ENCODE results near the gene B4GALNT1.

The B4GALNT1 gene

DNA sequence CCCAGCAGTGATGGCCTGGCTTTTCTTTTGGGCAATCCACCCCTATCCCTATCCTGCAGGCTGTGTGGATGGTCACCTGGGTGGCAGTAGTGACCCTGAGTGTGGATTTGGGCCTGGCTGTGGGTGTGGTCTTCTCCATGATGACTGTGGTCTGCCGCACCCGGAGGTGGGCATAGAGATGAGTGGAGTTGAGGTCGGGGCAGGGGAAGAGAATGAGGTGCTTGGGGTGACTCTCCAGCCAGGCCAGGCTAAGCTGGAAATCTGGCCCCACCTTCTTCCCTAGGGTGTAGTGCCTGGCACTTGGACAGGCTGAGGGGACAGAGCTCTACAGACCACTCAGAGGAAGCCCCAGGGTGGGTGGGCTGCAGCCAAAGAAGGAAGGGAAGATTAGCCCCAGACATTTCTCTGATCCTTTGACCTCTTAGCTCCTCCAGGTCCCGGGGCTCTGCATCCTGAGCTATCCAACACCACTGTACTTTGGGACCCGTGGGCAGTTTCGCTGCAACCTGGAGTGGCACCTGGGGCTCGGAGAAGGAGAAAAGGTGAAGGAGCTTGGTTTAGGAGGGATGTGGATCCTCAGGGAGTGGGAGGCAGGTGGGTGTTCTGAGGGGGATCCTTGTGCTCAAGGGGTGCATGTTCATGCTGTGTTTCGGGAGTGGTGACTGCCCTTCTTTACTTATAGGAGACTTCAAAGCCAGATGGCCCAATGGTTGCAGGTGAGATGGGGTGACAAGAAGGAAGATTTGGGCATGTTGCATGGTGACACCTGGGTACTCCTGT, 8.4 kb downstream of the B4GALNT1 start:
- H3K4me3 ChIP-seq (ENCODE audit: low read depth in 1 of 2, low read length in 2 of 2) = no peak overlapping the region
- no peak overlapping the region for H3K9ac ChIP-seq (ENCODE audit: low read length)
- peaks cover 15% of the 10 kb centered on the region for H3K4me1 ChIP-seq (ENCODE audit: insufficient read depth, low read length)
- peaks cover 22% of the 10 kb centered on the region for H3K36me3 ChIP-seq (ENCODE audit: insufficient read depth, low read length)
- H3K27me3 ChIP-seq (ENCODE audit: control insufficient read depth in 1 of 2, insufficient read depth in 2 of 2, low read length in 2 of 2) = peaks cover 11 to 49% of the 10 kb centered on the region in 2 donors
- H3K9me3 ChIP-seq (ENCODE audit: low read length) = no peaks in the 10 kb centered on the region
- H3K27ac ChIP-seq (ENCODE audit: low read depth, low read length) = no peak overlapping the region

DNA sequence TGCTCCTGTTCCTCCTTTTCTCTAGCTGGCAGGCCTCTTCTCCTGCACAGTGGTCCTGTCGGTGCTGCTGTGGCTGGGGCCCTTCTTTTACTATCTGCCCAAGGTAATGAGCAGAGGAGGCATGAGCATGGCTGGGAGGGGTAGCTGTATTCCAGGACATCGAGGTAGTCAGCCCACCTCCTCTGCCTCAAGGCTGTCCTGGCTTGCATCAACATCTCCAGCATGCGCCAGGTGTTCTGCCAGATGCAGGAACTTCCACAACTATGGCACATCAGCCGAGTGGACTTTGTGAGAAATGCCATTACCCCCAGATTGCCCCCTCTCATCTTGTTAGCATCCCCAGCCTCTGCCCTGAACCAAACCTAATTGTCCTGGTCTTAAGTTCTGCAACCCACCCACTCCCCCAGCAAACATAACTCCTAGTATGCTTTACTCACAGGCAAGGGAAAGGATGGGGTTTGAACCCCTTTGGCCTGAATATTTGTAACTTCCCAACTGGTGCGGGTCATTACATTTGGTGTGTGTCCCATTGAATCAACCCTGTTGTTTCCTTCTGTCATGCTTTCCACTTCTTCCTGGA, 9.1 kb downstream of the B4GALNT1 start:
- no peak overlapping the region for H3K4me3 ChIP-seq (ENCODE audit: low read depth in 1 of 2, low read length in 2 of 2)
- peaks cover 22% of the 10 kb centered on the region for H3K36me3 ChIP-seq (ENCODE audit: insufficient read depth, low read length)
- no peak overlapping the region for H3K27ac ChIP-seq (ENCODE audit: low read depth, low read length)
- H3K27me3 ChIP-seq (ENCODE audit: control insufficient read depth in 1 of 2, insufficient read depth in 2 of 2, low read length in 2 of 2) = peaks cover 11 to 48% of the 10 kb centered on the region in 2 donors
- H3K4me1 ChIP-seq (ENCODE audit: insufficient read depth, low read length) = peaks cover 15% of the 10 kb centered on the region
- H3K9me3 ChIP-seq (ENCODE audit: low read length) = no peaks in the 10 kb centered on the region
- H3K9ac ChIP-seq (ENCODE audit: low read length) = no peak overlapping the region

- no peak overlapping the region for H3K27ac ChIP-seq (ENCODE audit: low read depth, low read length)
- H3K36me3 ChIP-seq (ENCODE audit: insufficient read depth, low read length) = peaks cover 22% of the 10 kb centered on the region
- H3K9ac ChIP-seq (ENCODE audit: low read length) = no peak overlapping the region
- H3K4me1 ChIP-seq (ENCODE audit: insufficient read depth, low read length) = peaks cover 15% of the 10 kb centered on the region
- H3K9me3 ChIP-seq (ENCODE audit: low read length) = no peaks in the 10 kb centered on the region
- no peak overlapping the region for H3K4me3 ChIP-seq (ENCODE audit: low read depth in 1 of 2, low read length in 2 of 2)
- peaks cover 11 to 42% of the 10 kb centered on the region in 2 donors for H3K27me3 ChIP-seq (ENCODE audit: control insufficient read depth in 1 of 2, insufficient read depth in 2 of 2, low read length in 2 of 2)
These were observed 9.6 kb downstream of the B4GALNT1 start for GRCh38 chr12:57623385-57623784.

- Histone ChIP-seq H3K27ac (ENCODE audit: low read depth, low read length) (no peak overlapping the region), H3K4me1 (ENCODE audit: insufficient read depth, low read length) (peaks cover 15% of the 10 kb centered on the region), H3K36me3 (ENCODE audit: insufficient read depth, low read length) (peaks cover 26% of the 10 kb centered on the region), H3K9me3 (ENCODE audit: low read length) (no peaks in the 10 kb centered on the region), H3K27me3 (ENCODE audit: control insufficient read depth in 1 of 2, insufficient read depth in 2 of 2, low read length in 2 of 2) (peaks cover 11 to 34% of the 10 kb centered on the region in 2 donors), H3K4me3 (ENCODE audit: low read depth in 1 of 2, low read length in 2 of 2) (peak overlapping the region in 1 of 2 donors; percentile 62), H3K9ac (ENCODE audit: low read length) (no peak overlapping the region)
These were observed 10.4 kb downstream of the B4GALNT1 start for GRCh38 chr12:57622293-57623245.

GRCh38 chr12:57621497-57622292, 11.3 kb downstream of the B4GALNT1 start:
- peaks cover 16% of the 10 kb centered on the region for H3K4me1 ChIP-seq (ENCODE audit: insufficient read depth, low read length)
- no peak overlapping the region for H3K27ac ChIP-seq (ENCODE audit: low read depth, low read length)
- H3K9me3 ChIP-seq (ENCODE audit: low read length) = no peaks in the 10 kb centered on the region
- H3K9ac ChIP-seq (ENCODE audit: low read length) = no peak overlapping the region
- peaks cover 11 to 29% of the 10 kb centered on the region in 2 donors for H3K27me3 ChIP-seq (ENCODE audit: control insufficient read depth in 1 of 2, insufficient read depth in 2 of 2, low read length in 2 of 2)
- H3K36me3 ChIP-seq (ENCODE audit: insufficient read depth, low read length) = peaks cover 30% of the 10 kb centered on the region
- H3K4me3 ChIP-seq (ENCODE audit: low read depth in 1 of 2, low read length in 2 of 2) = peak overlapping the region; percentile 38 to 62

- Histone ChIP-seq H3K4me1 (ENCODE audit: insufficient read depth, low read length) (peaks cover 23% of the 10 kb centered on the region), H3K9ac (ENCODE audit: low read length) (no peak overlapping the region), H3K27me3 (ENCODE audit: control insufficient read depth in 1 of 2, insufficient read depth in 2 of 2, low read length in 2 of 2) (peaks cover 11 to 22% of the 10 kb centered on the region in 2 donors), H3K4me3 (ENCODE audit: low read depth in 1 of 2, low read length in 2 of 2) (peak overlapping the region; percentile 38 to 62), H3K36me3 (ENCODE audit: insufficient read depth, low read length) (peaks cover 33% of the 10 kb centered on the region), H3K27ac (ENCODE audit: low read depth, low read length) (no peak overlapping the region), H3K9me3 (ENCODE audit: low read length) (no peaks in the 10 kb centered on the region)
These were observed 12.0 kb downstream of the B4GALNT1 start for GRCh38 chr12:57620936-57621496.

DNA sequence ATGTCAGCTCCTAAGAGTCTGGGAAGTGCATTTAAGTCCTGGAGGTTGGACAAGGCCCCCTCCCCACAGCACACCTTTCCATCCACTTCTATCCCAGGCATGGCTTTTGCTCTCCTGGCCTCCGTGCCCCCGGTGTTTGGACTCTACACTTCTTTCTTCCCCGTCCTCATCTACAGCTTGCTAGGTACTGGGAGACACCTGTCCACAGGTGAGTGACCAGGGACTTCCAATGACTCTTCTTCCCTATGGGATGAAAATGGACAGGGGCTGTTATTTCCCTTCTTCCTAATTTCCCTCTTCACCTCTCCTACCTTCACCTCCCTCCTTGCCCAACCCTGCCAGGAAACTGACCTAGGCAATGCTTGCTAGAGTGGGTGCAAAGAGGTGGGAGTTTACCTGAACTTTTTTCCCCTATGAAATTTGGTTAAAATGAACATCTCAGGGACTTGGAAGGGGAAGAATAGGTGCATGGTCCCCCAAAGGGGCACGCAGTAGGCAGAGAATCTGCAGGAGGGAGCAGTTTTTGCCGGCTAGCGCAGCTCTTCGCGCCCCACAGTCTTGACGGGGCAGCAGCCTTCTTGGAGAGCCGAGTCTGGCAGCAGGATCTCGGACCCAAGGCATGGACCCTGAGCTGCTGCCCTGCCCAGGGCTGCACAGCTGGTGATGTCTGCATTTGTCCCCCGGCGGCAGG, 12.6 kb downstream of the B4GALNT1 start:
- Histone ChIP-seq H3K4me1 (ENCODE audit: insufficient read depth, low read length) (peaks cover 24% of the 10 kb centered on the region), H3K27me3 (ENCODE audit: control insufficient read depth in 1 of 2, insufficient read depth in 2 of 2, low read length in 2 of 2) (peaks cover 11 to 21% of the 10 kb centered on the region in 2 donors), H3K9ac (ENCODE audit: low read length) (no peak overlapping the region), H3K27ac (ENCODE audit: low read depth, low read length) (no peak overlapping the region), H3K4me3 (ENCODE audit: low read depth in 1 of 2, low read length in 2 of 2) (no peak overlapping the region), H3K36me3 (ENCODE audit: insufficient read depth, low read length) (peaks cover 33% of the 10 kb centered on the region), H3K9me3 (ENCODE audit: low read length) (no peaks in the 10 kb centered on the region)

- Histone ChIP-seq H3K9ac (ENCODE audit: low read length) (no peak overlapping the region), H3K4me3 (ENCODE audit: low read depth in 1 of 2, low read length in 2 of 2) (no peak overlapping the region), H3K27ac (ENCODE audit: low read depth, low read length) (no peak overlapping the region), H3K36me3 (ENCODE audit: insufficient read depth, low read length) (peaks cover 33% of the 10 kb centered on the region), H3K27me3 (ENCODE audit: control insufficient read depth in 1 of 2, insufficient read depth in 2 of 2, low read length in 2 of 2) (peaks cover 11 to 21% of the 10 kb centered on the region in 2 donors), H3K9me3 (ENCODE audit: low read length) (no peaks in the 10 kb centered on the region), H3K4me1 (ENCODE audit: insufficient read depth, low read length) (peaks cover 32% of the 10 kb centered on the region)
These were observed 13.4 kb downstream of the B4GALNT1 start for GRCh38 chr12:57619434-57620244.

DNA sequence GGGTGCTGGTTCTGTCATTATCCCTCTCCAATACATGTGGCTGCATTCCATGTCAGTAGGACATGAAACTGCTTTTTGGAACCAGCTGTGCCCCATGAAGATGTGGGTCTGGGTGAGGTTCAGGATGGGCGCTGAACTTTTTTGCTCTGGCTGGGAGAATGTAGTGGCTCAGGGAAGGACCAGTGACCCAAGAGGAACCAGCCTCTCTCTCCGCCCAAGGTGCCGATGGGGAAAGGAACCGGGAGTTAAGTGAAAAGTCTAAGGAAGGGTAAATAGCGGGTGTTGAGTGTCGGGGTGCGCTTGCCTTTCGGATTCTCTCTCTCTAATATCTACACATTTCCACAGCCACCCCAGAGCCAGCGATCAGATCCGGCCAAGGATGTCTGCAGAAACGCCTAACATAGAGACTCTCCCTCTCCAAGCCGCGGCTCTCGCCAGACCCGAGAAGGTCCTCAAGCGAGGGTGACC, 14.0 kb downstream of the B4GALNT1 start:
- peaks cover 37% of the 10 kb centered on the region for H3K36me3 ChIP-seq (ENCODE audit: insufficient read depth, low read length)
- H3K4me1 ChIP-seq (ENCODE audit: insufficient read depth, low read length) = peaks cover 38% of the 10 kb centered on the region
- H3K27ac ChIP-seq (ENCODE audit: low read depth, low read length) = no peak overlapping the region
- H3K4me3 ChIP-seq (ENCODE audit: low read depth in 1 of 2, low read length in 2 of 2) = no peak overlapping the region
- no peaks in the 10 kb centered on the region for H3K9me3 ChIP-seq (ENCODE audit: low read length)
- H3K9ac ChIP-seq (ENCODE audit: low read length) = no peak overlapping the region
- peaks cover 11 to 21% of the 10 kb centered on the region in 2 donors for H3K27me3 ChIP-seq (ENCODE audit: control insufficient read depth in 1 of 2, insufficient read depth in 2 of 2, low read length in 2 of 2)

Measured in muscle layer of colon (tissue), 2 donors.